ENCODE measurements around the gene ZNF512B.

ZNF512B gene

GRCh38 chr20:63950701-63951397, 18.9 kb downstream of the ZNF512B start:
- DNase-seq (ENCODE audit: low spot score): no peak

GRCh38 chr20:63947638-63948456, 21.9 kb downstream of the ZNF512B start:
- DNase-seq (ENCODE audit: low spot score): peak; percentile 22

DNA sequence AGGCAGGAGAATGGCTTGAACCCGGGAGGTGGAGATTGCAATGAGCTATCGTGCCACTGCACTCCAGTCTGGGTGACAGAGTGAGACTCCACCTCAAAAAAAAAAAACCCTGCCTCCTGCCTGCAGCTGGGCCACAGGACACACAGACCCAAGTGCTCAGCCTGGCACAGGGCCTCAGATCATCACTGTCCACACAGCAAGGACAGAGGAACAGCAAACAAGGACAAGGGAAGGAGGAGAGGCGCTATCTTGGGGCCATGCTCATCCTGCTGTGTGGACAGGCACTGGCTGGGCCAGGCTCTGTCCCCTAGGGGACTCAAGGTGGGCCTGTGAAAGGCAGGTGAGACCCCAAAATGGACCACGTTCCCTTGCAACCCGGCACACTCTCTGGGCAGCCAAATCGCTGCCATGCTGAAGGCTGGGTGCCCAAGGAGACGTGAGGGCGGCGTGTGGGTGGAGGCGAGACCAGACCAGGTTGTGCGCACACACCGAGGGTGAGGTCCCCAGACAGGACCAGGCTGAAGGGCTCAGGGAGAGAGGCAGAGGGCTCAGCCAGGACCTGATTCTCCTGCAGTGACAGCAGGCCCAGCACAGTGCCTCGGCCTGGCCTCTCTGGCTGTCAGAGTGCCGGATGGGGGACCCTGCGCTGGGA, 22.6 kb downstream of the ZNF512B start:
- no peak for DNase-seq (ENCODE audit: low spot score)

DNA sequence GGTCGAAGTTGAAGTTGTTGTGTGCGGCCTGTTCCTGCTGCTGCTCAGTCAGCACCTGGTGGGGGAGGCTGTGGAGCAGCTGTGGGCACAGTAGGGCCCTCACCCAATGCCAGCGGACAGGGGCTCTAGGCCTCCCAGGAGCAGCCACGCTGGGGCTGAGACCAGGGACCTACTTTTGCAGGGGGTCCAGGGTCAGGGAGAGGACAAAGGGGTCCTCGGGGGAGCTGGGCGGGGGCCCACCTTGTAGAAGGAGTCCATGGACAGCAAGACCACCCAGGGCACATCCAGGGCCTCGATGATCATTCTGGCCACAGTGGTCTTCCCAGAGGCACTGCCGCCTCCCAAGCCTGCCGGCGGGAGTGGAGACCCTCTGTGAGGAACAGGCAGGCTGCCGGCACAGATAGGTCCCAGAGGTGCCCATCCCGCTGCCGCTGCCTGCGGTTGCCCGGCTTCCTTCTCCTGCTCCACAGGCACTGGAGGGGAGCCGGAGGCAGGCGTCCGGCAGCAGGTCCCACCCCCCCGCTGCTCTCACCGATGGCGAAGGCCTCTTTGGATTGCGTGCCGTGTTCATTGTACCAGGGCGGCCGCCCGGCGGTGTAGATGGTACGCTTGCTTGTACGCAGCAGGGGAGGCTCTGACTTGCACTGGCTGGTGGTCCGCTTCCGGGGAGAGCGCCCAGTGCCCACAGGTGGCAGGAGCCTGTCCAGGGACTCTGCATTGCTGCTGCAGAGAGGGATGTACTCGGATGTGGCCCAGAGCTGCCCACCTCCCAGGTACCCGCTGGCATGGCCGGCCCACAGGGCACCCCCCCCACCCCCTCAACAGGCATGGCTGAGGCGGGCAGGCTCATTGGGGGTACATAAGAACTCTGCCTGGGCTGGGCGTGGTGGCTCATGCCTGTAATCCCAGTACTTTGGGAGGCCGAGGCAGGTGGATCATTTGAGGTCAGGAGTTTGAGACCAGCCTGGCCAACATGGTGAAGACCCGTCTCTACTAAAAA, 23.5 kb downstream of the ZNF512B start:
- DNase-seq (ENCODE audit: low spot score): no peak

GRCh38 chr20:63945031-63945658, 24.6 kb downstream of the ZNF512B start:
- DNase-seq (ENCODE audit: low spot score): no peak

GRCh38 chr20:63944078-63944941, 25.4 kb downstream of the ZNF512B start:
- no peak for DNase-seq (ENCODE audit: low spot score)

- no peak for DNase-seq (ENCODE audit: low spot score)
These were observed 26.0 kb downstream of the ZNF512B start for GRCh38 chr20:63943808-63944077.

DNA sequence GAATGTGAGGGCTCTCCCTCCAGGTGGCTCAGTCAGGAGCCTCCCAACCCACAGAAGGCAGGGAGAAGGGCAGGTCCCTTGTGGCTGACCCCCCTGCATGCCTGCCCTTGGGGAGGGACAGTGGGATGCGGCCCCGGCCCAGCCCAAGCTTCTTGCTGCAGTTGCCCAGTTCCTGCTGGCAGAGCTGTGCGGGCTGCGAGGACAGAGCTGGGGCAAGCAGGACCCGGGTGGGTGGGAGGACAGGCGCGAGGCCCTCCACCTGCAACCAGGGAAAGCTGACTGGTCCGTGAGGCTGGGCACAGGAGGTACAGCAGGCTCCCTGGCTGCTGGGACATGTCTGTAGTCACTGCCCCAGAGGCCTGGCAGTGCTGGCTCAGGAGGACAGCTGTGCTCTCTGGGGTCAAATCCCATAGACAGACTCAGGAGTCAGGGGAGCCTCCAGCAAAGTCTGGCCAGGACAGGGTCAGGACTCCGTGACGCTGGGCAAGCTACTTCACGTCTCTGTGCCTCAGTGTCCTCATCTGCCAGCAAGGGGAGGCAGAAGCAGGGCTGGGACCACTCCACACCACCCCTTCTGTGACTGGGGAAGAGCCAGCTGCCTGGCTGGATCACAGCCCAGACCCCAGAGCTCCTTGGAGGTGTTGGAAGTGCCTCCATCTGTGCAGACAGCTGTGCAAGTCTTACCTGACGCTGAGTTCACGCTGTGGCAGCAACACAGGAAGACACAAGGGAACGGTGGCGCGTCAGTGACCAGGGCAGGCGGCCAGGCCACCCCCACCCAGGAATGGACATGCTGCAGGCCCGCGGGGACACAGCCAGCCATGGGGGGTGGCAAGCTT, 26.5 kb downstream of the ZNF512B start:
- no peak for DNase-seq (ENCODE audit: low spot score)

DNA sequence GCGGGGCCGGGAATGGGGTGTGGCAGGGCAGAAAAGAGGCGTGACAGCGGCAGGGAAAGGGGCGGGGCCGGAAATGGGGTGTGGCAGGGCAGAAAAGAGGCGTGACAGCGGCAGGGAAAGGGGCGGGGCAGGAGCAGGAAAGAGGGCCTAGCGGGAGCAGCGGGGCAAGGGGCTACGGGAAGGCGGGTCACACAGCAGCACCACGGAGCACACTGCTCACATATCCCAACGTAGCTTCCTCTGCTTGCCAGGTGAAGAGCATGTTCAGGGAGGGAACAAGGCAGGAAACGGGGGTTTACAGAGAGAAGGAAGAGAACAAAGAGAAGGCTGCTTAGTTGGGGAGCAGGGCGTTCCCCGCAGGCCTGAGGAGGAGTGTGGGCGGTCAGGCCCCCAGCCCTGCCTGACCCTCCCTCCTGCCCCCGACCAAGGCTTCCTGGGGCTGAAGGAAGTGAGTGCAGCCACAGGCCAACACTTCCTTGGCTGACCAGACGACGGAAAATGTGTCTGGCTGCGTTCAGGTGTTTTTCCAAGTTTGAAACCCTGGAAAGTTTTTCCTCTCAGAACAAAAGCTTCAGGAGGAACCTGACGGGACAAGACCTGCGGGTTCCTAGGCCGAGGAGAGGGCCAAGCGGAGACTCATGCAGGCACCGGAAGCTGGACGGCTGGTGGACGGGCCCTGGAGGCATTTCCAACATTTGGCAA, 27.3 kb downstream of the ZNF512B start:
- no peak for DNase-seq (ENCODE audit: low spot score)

GRCh38 chr20:63941282-63942081, 28.2 kb downstream of the ZNF512B start:
- DNase-seq (ENCODE audit: low spot score): peak; percentile 73

DNA sequence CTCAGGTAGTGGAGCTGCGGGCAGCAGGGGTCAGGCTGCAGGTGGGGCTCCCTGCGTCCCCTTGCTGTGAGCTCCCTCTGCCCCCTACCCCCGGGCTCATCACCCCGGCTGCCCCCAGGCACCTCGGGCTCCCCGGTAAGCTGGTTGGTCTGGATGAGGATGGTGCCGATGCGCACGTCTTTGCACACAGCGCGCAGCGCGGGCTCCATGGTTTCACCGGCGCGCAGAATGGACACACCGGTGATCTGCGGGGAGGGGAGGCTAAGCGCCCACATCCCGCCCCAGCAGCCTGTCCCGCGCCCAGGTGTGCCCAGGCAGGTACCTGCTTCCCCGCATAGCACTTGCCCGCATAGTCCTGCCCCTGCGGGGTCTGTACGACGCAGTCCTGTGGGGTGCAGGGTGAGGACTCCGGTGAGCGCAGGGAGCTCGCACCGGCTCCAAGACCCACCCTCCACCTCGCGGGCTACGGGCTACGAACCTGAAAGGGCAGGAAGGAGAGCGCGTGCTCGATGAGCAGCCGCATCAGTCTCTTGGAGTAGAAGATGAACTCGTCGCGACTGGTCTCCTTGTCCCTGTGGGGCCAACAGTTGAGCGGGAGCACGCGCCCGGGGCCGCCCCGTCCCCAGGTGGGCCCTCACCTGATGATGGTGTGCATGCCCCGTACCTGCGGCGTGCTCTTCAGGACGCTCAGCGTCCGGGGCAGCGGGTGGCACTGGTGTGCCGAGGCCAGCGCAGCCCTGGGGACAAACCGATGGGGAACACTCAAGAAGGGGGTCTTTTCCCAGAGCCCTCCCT, 29.1 kb downstream of the ZNF512B start:
- no peak for DNase-seq (ENCODE audit: low spot score)

DNA sequence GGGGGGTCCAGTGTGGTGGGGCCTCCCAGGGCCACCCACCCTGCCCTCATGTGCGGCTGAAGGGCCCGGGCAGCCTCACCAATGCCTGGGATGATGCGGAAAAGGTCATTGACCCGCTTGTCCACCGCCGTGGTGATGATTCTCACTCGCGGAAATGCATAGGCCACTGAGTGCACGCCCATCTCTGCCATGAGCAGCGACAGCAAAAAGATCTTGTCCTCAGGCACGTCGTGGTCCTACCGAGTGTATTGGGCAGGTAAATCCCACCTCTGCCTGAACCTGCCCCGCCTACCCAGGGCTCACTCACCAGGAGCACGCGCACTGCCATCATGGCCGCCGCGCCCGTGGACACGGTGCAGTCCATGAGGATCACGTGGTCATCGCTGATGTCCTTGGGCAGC, 29.7 kb downstream of the ZNF512B start:
- DNase-seq (ENCODE audit: low spot score): no peak

DNA sequence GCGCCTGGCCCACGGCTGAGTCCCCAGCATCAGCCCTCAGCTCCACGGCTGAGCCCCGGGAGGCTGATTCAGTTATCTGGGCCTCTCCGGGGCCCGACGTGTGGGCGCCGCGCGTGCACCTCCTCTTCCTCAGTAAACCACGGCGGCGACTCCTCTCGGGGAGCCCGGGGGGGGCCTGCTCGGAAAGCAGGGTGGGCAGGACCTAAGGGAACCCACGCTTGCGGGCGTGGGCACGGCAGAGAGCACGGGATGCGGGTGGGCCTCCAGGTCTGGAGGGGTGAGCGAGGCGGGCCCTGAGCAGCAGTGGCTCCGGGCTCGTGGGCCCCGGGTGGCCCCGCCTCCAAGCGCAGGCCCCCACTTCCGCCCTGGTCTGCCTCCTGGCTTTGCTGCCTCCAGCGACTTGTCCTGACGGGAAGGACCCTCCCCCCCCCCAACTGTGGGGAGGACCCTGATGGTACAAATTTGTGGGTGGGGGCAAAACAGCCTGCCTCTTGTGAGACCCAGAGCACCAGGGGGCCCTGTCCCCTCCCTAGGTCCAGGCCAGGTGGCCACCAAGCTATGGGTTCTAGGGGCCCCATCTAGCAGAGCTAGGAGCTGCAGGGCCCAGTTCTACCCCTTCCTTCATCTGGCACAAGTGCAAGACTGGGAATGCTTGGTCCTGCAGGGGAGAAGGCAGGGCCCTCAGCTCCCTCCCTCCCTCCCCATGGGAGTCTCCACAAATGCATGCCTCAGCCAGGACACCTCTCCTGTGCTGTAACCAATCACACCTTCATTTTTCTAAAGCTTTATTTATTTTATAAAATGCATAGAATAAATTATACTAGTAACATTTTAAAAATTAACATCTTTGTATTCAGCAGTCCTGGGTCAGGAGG, 30.4 kb downstream of the ZNF512B start:
- DNase-seq (ENCODE audit: low spot score): no peak

GRCh38 chr20:63937596-63937995, 32.1 kb downstream of the ZNF512B start:
- no peak for DNase-seq (ENCODE audit: low spot score)

DNA sequence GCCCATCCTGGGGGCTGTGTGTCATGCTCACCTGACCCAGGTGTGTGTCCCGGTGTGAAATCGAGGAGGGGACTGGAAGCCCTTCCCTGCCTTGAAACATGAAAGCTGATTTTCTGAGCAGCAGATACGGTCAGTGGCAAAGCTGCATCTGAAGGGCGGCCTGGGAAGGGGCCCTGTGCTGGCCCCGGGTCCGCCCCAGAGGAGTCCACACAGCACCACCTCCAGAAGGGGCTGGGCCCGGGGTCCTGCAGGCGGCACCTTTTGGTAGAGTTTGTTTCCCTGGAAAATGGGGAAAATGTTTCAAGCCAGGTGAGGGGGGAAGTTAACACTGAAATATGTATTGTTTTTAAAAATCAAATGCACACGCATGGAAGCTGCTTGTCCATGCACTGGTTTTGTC, 34.3 kb downstream of the ZNF512B start:
- no peak for DNase-seq (ENCODE audit: low spot score)
